OCI-LY3 (cell line): ENCODE data around the gene COL4A1.

ENCODE experiments used
- H2AFZ ChIP-seq: fragments of 200-600, 300-600 bp; shearing (Covaris generic); 2 replicates; pipeline ENCODE4 v1.6.0; 2014; ENCODE audit warnings: antibody characterized with exemption, low read depth, low read length
- H3K27ac ChIP-seq: fragments of 200-600, 300-600 bp; sonication (generic); 2 replicates; pipeline ENCODE4 v1.5.1; 2014; ENCODE audit warnings: mild to moderate bottlenecking, low read length, moderate library complexity, mixed read lengths
- H3K27me3 ChIP-seq: fragments of 200-600, 300-600 bp; sonication (generic); 2 replicates; pipeline ENCODE4 v1.6.1; 2014; ENCODE audit warnings: low read depth, low read length, mixed read lengths
- H3K36me3 ChIP-seq: fragments of 200-600, 300-600 bp; sonication (generic); replicated peaks from 2 replicates; pipeline ENCODE3; 2014; ENCODE audit warnings: low read depth, low read length, mixed read lengths
- H3K4me1 ChIP-seq: fragments of 300-600, 200-600 bp; sonication (generic); 2 replicates; pipeline ENCODE4 v1.6.1; 2014; ENCODE audit warnings: low read length, mixed read lengths
- H3K4me2 ChIP-seq: fragments of 200-600, 300-600 bp; sonication (generic); 2 replicates; pipeline ENCODE4 v1.6.1; 2014; ENCODE audit warnings: low read length, mixed read lengths
- H3K4me3 ChIP-seq: fragments of 300-600, 200-600 bp; sonication (generic); 2 replicates; pipeline ENCODE4 v1.5.1; 2014; ENCODE audit warnings: antibody characterized with exemption, mild to moderate bottlenecking, low read length, moderate library complexity
- H3K79me2 ChIP-seq: fragments of 300-600, 200-600 bp; shearing (Covaris generic); 2 replicates; pipeline ENCODE4 v1.6.1; 2014; ENCODE audit warnings: mild to moderate bottlenecking, low read length, mixed read lengths
- H3K9ac ChIP-seq: fragments of 300-600, 200-600 bp; shearing (Covaris generic); 2 replicates; pipeline ENCODE4 v1.6.0; 2014; ENCODE audit warnings: mild to moderate bottlenecking, low read length, moderate library complexity
- H3K9me3 ChIP-seq: fragments of 200-600, 300-600 bp; shearing (Covaris generic); 2 replicates; pipeline ENCODE4 v1.6.1; 2014; ENCODE audit warnings: low read length, mixed read lengths; ENCODE audit not compliant: insufficient read depth
- H4K20me1 ChIP-seq: fragments of 200-600, 300-600 bp; sonication (generic); 2 replicates; pipeline ENCODE4 v1.6.1; 2016; ENCODE audit warnings: low read length, mixed read lengths; ENCODE audit not compliant: insufficient read depth
- EZH2phosphoT487 ChIP-seq: fragments of 200-600 bp; shearing (Covaris generic); IDR thresholded peaks from 2 replicates; pipeline ENCODE4 v1.6.1; 2018; ENCODE audit warnings: antibody characterized with exemption, mixed run types, low read depth
- TF ChIP-seq, protein P1 (sequence below): fragments of 200-600, 300-600 bp; sonication (generic); IDR thresholded peaks from 2 replicates; pipeline ENCODE4 v1.5.1; 2014; ENCODE audit warnings: antibody characterized with exemption, low read length, low read depth

COL4A1 gene

DNA sequence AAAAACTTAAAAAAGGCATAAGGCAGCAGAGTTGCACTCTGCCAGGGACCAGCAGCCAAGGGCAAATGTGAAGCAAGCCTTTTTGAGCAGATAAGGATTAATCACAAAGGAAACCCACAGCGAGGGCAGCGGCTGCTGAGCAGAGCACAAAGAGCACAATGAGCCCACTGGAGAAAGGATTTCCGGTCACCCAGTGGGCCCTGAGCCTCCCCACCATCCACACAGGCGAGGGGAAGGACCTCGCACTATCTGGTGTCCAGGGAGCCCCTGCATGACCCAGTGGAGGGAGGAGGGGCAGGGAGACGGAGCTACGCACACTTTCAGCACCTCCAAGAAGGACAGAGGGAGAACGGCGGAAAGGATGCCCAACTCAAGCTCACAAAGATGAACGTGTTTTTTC, 40.0 kb downstream of the COL4A1 start:
- Histone ChIP-seq H3K4me1 (peaks cover 1% of the 10 kb centered on the region), H3K4me3 (no peak overlapping the region), H3K36me3 (no peaks in the 10 kb centered on the region), H4K20me1 (no peaks in the 10 kb centered on the region), H3K9ac (no peak overlapping the region), H3K27ac (no peak overlapping the region), H2AFZ (no peak overlapping the region), H3K4me2 (no peak overlapping the region), H3K79me2 (no peaks in the 10 kb centered on the region), H3K27me3 (peaks cover 28% of the 10 kb centered on the region), H3K9me3 (no peaks in the 10 kb centered on the region)
- TF ChIP-seq EZH2phosphoT487: no peak
- TF ChIP-seq, protein P1, sequence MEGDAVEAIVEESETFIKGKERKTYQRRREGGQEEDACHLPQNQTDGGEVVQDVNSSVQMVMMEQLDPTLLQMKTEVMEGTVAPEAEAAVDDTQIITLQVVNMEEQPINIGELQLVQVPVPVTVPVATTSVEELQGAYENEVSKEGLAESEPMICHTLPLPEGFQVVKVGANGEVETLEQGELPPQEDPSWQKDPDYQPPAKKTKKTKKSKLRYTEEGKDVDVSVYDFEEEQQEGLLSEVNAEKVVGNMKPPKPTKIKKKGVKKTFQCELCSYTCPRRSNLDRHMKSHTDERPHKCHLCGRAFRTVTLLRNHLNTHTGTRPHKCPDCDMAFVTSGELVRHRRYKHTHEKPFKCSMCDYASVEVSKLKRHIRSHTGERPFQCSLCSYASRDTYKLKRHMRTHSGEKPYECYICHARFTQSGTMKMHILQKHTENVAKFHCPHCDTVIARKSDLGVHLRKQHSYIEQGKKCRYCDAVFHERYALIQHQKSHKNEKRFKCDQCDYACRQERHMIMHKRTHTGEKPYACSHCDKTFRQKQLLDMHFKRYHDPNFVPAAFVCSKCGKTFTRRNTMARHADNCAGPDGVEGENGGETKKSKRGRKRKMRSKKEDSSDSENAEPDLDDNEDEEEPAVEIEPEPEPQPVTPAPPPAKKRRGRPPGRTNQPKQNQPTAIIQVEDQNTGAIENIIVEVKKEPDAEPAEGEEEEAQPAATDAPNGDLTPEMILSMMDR: no peak

DNA sequence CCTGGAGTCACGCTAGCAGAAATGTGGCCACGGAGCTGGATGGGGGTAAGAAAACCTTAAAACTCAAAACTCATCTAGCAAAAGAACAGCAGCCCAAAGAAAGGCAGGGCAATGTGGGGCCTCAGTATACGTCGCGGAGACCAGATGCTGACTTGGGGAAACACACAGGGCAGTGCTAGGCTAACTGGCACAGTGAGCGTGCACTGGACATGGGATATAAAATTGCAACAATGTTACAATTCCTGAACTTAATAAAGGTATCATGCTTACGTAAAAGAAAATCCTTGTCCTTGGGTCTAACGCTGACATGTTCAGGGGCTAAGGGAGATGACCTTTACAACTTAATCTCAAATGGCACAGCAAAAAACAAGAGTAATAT, 40.5 kb downstream of the COL4A1 start:
- Histone ChIP-seq H3K27me3 (peaks cover 26% of the 10 kb centered on the region), H3K9ac (no peak overlapping the region), H3K36me3 (no peaks in the 10 kb centered on the region)

DNA sequence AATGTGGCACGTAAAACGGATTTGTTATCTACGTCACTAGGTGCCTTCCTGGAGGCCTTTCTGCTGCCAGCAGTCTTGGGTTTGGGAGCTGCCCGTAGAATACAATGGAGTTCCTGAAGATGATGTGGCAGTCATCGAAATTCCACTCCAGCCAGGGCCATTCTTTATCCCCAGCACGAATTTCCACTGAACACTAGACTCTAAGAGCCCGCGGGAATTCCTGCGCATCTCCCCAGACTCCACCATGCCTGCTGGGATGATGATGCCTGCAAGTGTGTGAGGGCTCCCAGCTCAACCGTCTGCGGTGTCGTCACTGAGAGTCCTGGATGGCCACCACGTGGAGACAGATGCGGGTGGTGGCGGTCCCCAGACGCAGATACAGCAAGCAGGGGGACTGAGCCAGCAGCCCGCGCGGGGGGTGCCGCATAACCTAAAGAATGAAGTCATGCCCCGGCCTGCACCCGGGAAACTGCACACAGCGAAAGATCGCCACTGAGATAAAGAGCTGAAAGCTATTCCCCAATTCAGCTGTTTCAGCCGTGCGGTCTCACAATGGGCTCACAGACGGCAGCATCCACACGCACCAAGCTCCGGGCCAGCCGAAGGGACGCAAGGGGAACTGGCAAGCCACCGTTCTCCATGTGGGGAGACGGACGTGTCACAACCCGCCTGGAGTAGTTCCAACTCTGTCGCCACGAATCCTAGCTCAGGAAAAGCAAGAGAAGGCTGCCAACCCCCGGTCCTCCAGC, 41.1 kb downstream of the COL4A1 start:
- H3K4me3 ChIP-seq: no peak overlapping the region
- no peaks in the 10 kb centered on the region for H3K36me3 ChIP-seq
- TF ChIP-seq EZH2phosphoT487: no peak
- TF ChIP-seq, protein P1: no peak
- no peaks in the 10 kb centered on the region for H3K9me3 ChIP-seq
- no peak overlapping the region for H2AFZ ChIP-seq
- H3K27me3 ChIP-seq: peaks cover 21% of the 10 kb centered on the region
- no peak overlapping the region for H3K9ac ChIP-seq
- H3K4me1 ChIP-seq: peaks cover 12% of the 10 kb centered on the region
- H4K20me1 ChIP-seq: no peaks in the 10 kb centered on the region
- H3K27ac ChIP-seq: no peak overlapping the region
- no peak overlapping the region for H3K4me2 ChIP-seq
- H3K79me2 ChIP-seq: no peaks in the 10 kb centered on the region

More for the DNA sequence above, 40.5 kb downstream of the COL4A1 start:
- H3K4me2 ChIP-seq: no peak overlapping the region
- H3K79me2 ChIP-seq: no peaks in the 10 kb centered on the region
- no peak for TF ChIP-seq EZH2phosphoT487
- TF ChIP-seq, protein P1: no peak
- no peak overlapping the region for H2AFZ ChIP-seq
- H3K27ac ChIP-seq: no peak overlapping the region
- no peaks in the 10 kb centered on the region for H4K20me1 ChIP-seq
- peaks cover 7% of the 10 kb centered on the region for H3K4me1 ChIP-seq
- H3K4me3 ChIP-seq: no peak overlapping the region
- H3K9me3 ChIP-seq: no peaks in the 10 kb centered on the region

DNA sequence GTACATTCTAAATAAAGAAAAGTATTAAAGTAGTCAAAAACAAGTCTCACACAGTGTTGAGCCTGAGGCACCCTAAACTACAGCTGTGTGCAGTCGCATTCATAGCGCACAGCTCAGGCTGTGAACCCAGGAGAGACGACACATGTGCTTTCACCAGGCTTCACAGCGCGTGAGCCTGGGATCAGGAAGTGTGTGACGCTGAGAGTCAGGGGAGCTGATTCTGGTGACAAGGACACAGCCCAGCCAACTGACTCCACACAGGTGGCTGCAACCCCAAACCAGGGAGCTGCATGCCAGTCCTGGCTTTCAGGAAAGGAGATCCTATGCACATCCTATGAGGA, 41.6 kb downstream of the COL4A1 start:
- no peak overlapping the region for H2AFZ ChIP-seq
- H4K20me1 ChIP-seq: no peaks in the 10 kb centered on the region
- H3K4me1 ChIP-seq: peaks cover 12% of the 10 kb centered on the region
- TF ChIP-seq EZH2phosphoT487: no peak
- TF ChIP-seq, protein P1: no peak
- no peaks in the 10 kb centered on the region for H3K36me3 ChIP-seq
- no peaks in the 10 kb centered on the region for H3K9me3 ChIP-seq
- no peak overlapping the region for H3K4me3 ChIP-seq
- H3K27me3 ChIP-seq: peaks cover 15% of the 10 kb centered on the region; the same call in 1 of the 2 replicates
- H3K27ac ChIP-seq: no peak overlapping the region
- H3K79me2 ChIP-seq: no peaks in the 10 kb centered on the region
- H3K4me2 ChIP-seq: no peak overlapping the region
- H3K9ac ChIP-seq: no peak overlapping the region
